ENCODE results near the gene ATG13.

ATG13 gene

DNA sequence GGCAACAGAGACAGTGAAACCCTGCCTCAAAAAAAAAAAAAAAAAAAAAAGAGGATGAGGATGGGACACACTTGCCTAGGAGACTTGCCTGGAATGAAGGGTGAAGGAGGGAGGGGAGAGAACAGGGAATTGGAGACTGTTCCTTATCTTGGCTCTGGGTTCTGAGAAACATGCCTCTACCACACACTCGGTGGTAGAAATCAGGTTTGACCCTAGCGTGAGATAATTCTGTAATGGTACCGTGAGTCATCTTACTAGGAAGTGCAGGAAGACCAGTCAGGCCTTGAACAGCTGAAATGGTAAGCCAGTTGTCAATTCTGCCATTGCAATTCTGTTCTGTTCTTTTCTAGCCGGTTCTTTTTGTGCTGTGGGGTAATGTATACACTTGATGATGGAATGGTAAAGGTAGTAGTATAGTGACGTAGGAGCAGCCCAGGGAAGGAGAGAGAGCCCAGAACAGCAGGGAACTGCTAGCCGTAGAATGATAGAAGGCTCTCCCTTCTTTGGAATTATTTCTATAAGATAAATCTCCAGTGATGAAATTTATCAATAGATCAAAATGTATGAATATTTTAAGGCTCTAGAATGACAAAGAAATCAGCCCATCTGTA lies 19.6 kb upstream of the ATG13 start:
- DNase-seq = peak; percentile 64 to 77
- no peak for TF ChIP-seq GATA1 (IDR thresholded peaks at IDR 0.05; ENCODE audit: low read depth, low read length)
- TF ChIP-seq POLR2A (IDR thresholded peaks at IDR 0.05; ENCODE audit: low read length) = no peak

DNA sequence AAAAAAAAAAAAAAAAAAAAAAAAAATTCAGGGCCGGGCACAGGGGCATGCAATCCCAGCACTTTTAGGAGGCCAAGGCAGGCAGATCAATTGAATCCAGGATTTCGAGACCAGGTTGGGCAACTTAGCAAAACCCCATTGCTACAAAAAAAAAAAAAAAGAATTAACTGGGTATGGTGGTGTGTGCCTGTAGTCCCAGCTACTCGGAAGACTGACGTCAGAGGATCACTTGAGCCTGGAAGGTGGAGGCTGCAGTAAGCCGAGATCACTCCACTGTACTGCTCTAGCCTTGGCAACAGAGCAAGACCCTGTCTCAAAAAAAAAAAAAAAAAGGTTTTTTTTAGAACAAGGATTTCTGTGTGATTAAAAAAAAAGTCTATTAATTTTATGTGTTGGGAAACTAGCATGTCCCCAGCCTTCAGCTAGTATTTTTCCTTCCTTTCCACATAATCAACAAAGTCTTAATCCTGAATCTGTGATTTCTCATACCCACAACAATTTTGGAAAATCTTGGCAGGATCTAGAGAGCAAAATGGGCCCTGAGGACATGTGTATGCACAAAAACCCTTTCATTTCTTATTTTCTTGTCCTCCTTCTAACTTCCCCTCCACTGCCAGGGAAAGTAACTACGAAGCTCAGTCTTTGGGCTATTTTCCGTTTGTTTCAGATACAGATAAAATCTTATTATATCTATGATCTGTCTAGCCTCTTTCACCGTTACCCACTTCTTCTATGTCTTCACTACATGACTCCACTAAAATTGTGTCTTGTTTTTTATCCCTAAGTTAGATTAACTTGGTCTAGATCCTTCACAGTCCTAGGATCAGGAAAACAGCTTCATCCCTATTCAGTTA lies 17.8 kb upstream of the ATG13 start:
- no peak for TF ChIP-seq POLR2A (IDR thresholded peaks at IDR 0.05; ENCODE audit: low read length)
- TF ChIP-seq GATA1 (IDR thresholded peaks at IDR 0.05; ENCODE audit: low read depth, low read length) = no peak
- no peak for DNase-seq

DNA sequence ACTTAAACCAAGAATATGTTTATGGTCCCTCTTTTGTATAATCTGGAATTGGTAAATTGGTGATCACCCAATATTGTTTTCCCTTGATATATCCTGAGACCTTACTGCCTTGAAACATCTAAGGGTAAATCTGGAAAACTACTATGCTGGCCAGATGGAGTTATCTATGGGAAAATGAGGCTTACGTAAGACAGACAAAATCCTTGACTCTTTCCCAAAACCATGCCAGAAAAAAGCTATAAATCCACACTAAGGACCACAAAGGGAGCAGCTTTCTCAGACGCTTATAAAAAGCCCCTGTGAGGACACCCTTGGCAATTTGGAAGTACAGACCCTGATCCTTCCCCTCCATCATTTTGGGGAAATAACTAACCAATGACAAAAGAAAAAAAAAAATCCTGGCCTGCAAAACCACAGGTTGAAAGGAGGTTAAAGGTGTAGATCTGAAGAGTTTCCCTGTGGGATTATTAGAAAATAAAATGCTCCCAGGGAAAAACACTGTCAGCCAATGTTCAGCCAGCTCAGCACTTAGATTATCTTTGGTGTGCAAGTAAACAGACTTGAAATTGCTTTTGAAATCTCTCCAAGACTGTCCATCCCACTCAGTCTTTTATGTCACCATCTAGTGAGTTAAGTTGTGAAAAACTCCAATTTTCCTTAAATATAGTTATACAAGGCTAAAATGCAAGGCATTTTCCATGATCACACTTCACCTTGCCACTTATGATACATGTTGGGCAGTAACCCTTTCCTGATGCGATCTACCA lies 17.0 kb upstream of the ATG13 start:
- peak in 1 of 2 experiments; percentile 40 for DNase-seq
- TF ChIP-seq GATA1 (IDR thresholded peaks at IDR 0.05; ENCODE audit: low read depth, low read length) (no peak), POLR2A (IDR thresholded peaks at IDR 0.05; ENCODE audit: low read length) (no peak)

DNA sequence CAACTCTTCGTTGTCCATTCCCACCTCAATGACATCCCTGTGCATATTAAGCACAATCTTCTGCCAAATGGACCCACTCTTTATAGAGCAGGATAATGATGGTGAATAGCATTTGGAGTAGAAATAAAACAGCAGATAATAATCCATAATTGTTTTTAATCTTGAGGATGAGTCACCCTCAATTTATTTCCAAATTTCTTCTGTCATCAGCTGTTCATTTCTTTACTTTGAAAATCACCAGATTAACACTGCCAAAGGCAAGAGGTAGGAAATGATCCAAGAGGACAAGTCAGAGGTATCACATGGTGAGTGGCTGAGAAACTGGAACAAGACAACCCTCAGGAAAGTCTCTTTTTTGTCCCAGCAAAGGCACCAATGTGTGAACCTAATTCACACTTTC lies 16.2 kb upstream of the ATG13 start:
- TF ChIP-seq POLR2A (IDR thresholded peaks at IDR 0.05; ENCODE audit: low read length) (no peak), GATA1 (IDR thresholded peaks at IDR 0.05; ENCODE audit: low read depth, low read length) (no peak)
- DNase-seq = no peak

DNA sequence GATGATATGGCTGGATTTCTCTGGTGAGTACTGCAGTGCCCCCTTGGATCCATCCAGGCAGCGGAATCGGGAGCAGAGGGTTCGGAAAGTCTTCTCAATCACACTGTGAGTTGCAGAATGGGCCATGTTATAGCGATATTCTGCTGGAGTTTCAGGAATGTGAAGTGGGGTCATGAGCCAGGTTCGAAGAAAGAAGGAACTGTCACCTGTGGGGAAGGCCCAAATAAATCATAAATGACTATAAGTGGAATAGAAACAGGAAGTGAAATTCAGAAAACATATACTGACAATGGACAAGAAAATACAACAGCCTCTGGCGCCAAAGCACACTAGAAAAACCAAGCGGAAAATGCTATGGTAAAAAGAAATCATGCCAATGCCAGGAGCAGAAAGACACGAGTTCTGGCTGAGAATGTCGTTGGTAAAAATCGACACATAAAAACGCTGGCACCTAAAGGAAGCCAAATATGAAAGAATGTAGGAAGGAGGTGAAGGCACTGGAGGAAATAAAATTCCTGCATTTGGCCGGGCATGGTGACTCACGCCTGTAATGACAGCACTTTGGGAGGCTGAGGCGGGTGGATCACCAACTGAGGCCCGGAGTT lies 13.5 kb upstream of the ATG13 start:
- no peak for TF ChIP-seq GATA1 (IDR thresholded peaks at IDR 0.05; ENCODE audit: low read depth, low read length)
- TF ChIP-seq POLR2A (IDR thresholded peaks at IDR 0.05; ENCODE audit: low read length) = no peak
- DNase-seq = no peak

DNA sequence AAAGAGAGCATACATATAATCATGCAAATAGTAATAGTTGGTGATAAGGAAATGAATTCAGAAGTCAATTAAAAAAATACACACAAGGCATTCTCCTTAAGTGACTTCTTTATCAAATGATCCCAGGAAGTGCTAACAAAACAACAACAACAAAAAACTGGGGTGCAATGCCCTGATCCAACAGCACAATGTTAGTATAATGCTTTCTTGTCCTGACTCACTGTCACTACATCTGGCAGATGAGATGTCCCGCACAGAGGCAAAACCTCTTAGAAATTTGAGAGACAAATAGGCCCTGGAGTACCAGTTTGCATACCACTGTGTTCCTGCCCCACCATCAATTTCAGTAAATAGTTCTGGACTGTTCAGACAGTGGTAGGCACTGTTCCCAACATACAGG lies 12.6 kb upstream of the ATG13 start:
- peak; percentile 44 to 54 for DNase-seq
- TF ChIP-seq GATA1 (IDR thresholded peaks at IDR 0.05; ENCODE audit: low read depth, low read length) = no peak
- no peak for TF ChIP-seq POLR2A (IDR thresholded peaks at IDR 0.05; ENCODE audit: low read length)

DNA sequence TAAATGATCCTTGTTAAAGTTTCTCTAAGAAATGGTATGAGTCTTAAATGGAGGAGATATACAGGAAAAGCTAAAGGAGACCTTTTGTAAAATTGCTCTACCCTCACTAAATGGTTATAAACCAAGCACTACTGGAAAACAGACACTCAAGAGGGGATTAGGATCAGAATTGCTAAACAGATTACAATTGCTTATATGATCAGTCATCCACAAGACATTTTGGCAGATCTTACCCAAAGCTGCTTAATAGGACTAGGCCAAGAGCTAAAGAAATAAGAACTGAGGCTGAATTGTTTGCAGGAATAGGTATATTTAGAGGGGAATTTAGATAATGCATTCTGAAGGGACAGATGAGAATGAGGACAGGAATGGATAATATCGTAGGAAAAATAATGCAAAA lies 9.8 kb upstream of the ATG13 start:
- DNase-seq = peak; percentile 14 to 37
- TF ChIP-seq POLR2A (IDR thresholded peaks at IDR 0.05; ENCODE audit: low read length) (no peak), GATA1 (IDR thresholded peaks at IDR 0.05; ENCODE audit: low read depth, low read length) (no peak)

DNA sequence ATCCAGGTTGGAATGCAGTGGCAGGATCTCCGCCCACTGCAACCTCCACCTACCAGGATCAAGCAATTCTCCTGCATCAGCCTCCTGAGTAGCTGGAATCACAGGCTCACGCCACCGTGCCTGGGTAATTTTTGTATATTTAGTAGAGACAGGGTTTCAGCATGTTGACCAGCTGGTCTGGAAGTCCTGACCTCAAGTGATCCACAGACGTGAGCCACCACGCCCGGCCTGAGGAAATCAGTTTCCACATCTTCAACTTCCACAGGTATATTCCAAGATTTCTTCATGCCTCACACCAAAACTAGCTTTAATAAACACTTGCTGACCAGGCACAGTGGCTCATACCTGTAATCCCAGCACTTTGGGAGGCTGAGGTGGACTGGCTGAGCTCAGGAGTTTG lies 8.0 kb upstream of the ATG13 start:
- no peak for DNase-seq
- TF ChIP-seq POLR2A (IDR thresholded peaks at IDR 0.05; ENCODE audit: low read length) (no peak), GATA1 (IDR thresholded peaks at IDR 0.05; ENCODE audit: low read depth, low read length) (no peak)

DNA sequence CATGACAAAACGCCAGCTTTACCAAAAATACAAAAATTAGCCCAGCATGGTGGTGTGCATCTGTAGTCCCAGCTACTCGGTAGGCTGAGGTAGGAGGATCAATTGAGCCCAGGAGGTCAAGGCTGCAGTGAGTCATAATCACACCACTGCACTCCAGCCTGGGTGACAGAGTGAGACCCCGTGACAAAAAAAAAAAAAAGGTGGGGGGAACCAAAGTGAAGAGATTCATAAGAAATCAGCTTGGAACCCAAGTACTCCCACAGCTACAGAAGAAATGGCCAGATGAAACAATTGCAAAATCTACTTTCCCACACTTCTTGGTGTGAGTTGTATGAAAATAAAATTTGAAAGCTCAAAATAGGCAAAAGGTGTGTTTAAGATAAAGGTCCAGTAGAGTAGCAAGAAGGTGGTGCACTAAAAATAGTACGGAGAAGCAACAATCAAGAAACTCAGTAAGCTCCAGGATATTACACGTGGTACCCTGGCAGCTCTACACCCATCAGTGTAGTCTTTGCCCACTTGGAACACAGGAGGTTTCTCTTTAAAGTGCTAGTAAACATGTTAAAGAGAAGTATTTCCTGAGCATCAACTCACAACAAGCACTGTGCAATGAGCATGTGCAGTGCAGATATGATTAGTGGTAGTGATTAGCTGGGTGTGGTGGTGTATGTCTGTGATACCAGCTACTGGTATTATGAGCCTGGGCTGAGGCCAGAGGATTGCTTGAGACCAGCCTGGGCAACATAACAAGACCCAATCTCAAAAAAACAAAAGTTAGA lies 5.6 kb upstream of the ATG13 start:
- TF ChIP-seq POLR2A (IDR thresholded peaks at IDR 0.05; ENCODE audit: low read length) = peak; percentile 40
- peak; percentile 90 for TF ChIP-seq GATA1 (IDR thresholded peaks at IDR 0.05; ENCODE audit: low read depth, low read length)

DNA sequence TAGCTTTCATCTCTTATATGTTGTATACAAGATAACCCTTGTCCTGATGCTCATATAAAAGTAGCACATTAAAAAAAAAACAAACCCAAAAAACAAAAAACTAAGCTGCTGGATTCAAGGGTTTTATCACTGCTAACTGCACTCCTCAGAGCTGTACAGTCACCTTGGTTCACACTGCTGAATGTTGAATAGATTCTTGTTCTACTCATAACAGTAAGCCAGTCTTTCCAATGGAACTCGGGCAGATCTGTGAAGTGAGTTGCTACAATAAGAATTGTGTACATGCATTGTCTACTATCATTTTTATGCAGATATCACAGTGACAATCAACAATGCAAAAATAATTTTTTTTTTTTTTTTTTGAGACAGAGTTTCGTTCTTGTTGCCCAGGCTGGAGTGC lies 5.0 kb upstream of the ATG13 start:
- no peak for DNase-seq
- TF ChIP-seq POLR2A (IDR thresholded peaks at IDR 0.05; ENCODE audit: low read length) = no peak
- no peak for TF ChIP-seq GATA1 (IDR thresholded peaks at IDR 0.05; ENCODE audit: low read depth, low read length)

More for the DNA sequence above, 5.6 kb upstream of the ATG13 start:
- peak; percentile 91 to 96 for DNase-seq

DNA sequence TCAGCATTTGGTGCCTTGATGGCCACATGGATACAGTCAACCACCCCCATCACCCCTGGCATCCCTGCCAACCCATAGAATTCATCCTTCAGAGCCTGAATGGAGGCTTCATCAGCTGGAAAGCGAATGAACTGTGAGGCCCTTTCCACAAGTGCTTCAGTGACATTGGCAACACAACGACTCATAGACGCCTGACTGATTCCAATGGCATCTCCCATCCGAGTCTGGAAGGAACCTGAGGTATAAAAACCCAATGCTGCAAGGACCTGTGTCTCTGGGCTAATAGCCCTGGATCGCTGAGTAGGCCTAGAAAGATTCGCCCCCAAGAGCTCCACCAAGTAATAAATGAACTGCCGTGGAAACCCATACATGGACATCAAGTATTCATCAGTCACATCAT lies 1.6 kb upstream of the ATG13 start:
- TF ChIP-seq POLR2A (IDR thresholded peaks at IDR 0.05; ENCODE audit: low read length) (no peak), GATA1 (IDR thresholded peaks at IDR 0.05; ENCODE audit: low read depth, low read length) (no peak)
- no peak for DNase-seq

DNA sequence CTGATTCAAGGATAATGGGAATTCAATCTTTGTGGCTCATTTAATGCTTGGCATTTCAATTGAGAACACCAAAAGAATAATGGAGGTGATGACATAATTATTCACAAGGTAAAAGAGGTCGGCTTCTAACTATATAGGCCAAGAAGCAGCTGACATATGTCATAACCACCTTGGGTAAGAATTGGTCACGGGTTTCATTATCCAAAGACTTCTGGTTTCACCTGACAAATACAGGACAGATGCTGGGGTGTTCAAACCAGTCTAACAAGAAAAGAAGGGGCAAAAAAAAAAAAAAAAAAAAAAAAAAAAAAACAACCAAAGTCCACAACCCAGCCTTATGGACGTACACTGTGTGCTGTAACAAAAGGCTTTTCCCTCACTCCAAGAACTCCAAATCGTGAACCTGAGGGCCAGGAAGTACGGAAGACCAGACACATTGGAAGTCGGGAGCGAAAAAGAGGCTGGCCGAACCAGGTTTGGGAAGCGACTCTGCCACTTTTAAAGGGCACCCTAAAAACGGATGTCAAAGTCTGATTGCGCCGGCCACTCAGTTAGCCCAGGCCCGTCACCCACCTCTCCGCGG lies 711 bp upstream of the ATG13 start:
- TF ChIP-seq GATA1 (IDR thresholded peaks at IDR 0.05; ENCODE audit: low read depth, low read length) (no peak), POLR2A (IDR thresholded peaks at IDR 0.05; ENCODE audit: low read length) (no peak)
- DNase-seq = peak; percentile 56 to 72

DNA sequence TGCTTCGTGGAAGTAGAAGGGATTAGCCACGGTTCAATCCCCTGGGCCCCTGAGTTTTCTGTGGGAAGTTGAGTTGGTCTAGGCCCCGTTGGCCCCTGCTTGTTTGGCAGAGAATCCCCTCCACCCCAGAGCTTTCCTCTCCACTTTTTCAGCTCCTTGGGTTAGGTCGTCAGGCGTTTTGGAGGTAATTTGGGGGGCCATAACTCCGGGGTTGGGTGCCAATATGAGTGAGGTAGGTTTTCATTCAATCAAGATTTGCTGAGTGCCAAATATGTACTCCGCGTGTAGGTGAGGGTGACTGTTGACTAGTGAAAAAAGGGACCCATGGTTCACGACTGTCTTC lies 590 bp downstream of the ATG13 start:
- no peak for DNase-seq
- TF ChIP-seq POLR2A (IDR thresholded peaks at IDR 0.05; ENCODE audit: low read length) = no peak
- TF ChIP-seq GATA1 (IDR thresholded peaks at IDR 0.05; ENCODE audit: low read depth, low read length) = no peak

Measured in erythroblast (primary cell).